SHP77 treated with DMSO at 0.1 percent for 48 hours (cell line): Measurements from ENCODE around the gene AGAP4.
"Not testable (repeated sequence)": the region's sequence is repeated elsewhere in the genome, so short reads cannot be mapped to it uniquely, and the experiment has no call there.

Source experiments
- DNase-seq: peaks from one replicate; lab custom pipeline; 2025; lab: John Stamatoyannopoulos, UW

AGAP4 gene

GRCh38 chr10:45847400-45847799, at the start of gene AGAP4:
Gene AGAP4, minus strand, starts transcription at chr10:45847500. Its CDS starts 153 bp downstream, at chr10:45847347.
- DNase-seq, result not testable (repeated sequence)

GRCh38 chr10:45890721-45891120, 43.4 kb upstream of the AGAP4 start:
- DNase-seq, result not testable (repeated sequence)

DNA sequence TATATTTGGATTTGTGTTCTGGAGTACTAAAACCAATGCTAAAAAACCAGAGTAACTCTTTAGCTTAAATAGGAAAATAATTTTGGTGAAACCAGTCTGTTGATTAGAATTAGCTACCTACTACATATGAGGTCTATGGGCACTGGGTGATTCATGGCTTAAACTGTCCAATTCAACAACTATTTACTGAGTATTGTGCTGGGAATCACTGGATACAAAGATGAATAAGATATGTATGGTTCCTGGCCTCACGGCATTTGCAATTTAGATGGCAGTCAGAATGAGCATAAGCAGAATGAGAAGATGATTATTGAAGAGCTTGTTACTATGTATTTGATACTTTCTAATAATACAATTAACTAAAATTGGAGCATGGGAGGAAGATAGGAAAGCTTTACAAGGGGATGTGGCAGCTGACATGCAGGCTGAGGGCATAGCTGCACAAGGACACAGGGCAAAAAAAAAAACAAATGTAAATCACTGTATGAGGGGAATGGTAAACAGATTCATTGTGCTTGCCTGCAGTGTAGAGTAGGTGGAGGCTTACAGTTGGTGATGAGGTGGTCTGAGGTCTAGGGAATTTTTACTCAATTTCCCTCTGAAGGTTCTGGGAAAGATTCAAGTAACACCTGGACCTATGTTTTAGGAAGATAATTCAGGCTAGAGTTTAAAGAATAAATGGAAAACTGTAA, 42.4 kb upstream of the AGAP4 start:
- not testable (repeated sequence) for DNase-seq

GRCh38 chr10:45882880-45883279, 35.6 kb upstream of the AGAP4 start:
- DNase-seq, result not testable (repeated sequence)

GRCh38 chr10:45865404-45865803, 18.1 kb upstream of the AGAP4 start:
- not testable (repeated sequence) for DNase-seq

GRCh38 chr10:45864264-45864663, 17.0 kb upstream of the AGAP4 start:
- not testable (repeated sequence) for DNase-seq

DNA sequence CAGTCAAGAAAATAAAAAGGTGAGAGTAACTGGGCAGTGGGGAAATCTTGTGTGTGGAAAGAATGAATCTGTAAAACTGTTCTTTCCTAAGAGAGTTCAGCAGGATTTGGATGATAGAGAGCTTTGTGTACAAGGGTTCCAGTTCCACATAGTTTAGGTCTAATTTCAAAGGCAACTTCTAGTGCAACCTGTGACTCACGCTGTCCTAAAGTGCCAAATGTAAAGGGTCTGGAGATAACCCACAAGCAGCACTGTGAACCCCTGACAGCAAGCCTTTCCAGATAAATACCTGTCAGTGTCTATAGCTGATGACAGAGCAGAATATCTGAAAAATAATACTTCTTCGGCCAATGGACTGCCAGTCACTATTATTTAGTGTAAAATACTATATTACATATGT, 16.3 kb upstream of the AGAP4 start:
- DNase-seq, result not testable (repeated sequence)

DNA sequence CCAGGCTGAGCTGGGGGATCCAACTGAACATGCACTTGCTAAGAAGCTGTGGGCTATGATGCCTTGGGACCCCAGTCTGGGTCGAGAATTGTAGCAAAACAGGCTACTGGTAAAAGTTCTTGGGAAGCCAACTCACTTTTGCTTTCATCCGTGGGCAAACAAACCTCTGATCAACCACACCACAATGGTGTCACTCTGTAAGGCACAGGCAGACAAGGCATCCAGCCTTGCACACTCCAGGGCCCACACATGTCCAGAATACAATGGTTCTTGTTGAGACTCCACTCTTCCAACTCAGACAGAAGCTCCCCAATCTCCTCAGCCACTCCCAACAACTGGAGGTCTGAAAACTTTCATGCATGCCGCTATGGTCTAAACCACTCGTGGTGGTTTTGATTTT, 10.6 kb upstream of the AGAP4 start:
- not testable (repeated sequence) for DNase-seq

GRCh38 chr10:45848467-45848866, 1.2 kb upstream of the AGAP4 start:
- DNase-seq, result not testable (repeated sequence)

DNA sequence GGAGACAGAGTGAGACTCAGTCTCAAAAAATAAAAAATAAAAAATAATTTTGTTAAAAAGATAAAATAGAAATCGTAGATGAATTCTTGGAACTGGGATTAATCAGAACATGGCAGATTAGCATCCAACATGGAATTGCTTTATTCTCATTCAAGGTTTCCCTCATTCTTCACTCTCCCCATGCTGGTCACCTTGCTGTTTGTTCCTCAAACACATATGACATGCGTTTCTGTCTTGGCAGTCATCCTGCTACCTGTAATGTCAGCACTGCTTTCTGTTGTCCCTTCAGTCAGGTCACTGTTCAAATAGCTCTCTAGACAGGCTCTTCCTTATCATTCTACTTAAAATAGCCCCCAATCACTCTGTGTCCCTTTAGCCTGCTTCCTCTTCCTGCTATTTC, 24.4 kb downstream of the AGAP4 start:
- DNase-seq, result not testable (repeated sequence)

DNA sequence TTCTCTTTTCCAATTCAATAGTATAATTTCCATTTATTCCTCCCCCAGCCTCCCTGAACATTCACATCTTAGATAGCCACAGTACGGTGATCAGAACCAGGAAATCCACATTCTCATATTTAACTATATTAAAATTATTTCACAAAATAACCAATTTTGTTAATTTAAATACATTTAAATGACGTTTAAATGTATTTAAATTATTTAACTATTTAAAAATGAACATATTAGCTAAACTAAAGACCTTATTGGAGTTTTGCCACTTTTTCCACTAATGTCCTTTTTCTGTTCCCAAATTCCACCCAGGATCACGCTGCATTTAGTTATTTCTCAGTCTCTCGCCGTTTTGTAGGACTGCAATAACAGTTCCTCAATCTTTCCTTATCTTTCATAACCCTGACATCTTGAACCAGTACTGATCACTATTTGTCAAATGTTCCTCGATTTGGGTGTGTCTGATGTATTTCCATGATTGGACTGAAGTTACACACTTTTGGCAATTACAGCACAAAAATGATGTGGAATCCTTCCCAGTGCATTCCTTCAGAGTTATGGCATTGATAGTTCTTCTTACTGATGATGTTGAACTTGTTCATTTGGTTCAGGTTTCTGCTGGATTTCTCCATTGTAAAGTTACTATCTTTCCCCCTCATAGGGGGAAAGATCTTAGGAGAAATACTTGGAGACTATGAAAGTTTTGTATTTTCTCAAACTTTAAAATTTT, 27.0 kb downstream of the AGAP4 start:
- DNase-seq, result not testable (repeated sequence)

DNA sequence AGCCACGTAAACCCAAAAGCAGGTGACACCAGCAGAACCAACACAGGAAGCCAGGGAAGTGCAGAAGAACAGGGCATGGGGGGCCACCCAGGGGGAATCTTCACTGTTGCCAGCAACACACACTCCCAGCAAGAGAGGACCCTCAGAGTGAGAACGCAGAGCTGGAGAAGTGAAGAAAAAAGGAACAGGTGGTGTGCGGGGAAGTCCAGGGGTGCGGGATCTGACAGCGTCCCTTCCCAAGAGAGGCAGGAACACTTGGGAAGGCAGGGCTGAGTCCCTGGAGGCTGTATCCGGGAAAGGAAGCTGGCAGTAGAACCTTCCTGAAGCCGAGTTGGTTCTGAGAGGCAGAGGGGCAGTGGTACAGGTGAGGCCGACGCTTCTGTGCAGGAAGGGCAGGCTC, 27.7 kb downstream of the AGAP4 start:
- DNase-seq, result no peak

DNA sequence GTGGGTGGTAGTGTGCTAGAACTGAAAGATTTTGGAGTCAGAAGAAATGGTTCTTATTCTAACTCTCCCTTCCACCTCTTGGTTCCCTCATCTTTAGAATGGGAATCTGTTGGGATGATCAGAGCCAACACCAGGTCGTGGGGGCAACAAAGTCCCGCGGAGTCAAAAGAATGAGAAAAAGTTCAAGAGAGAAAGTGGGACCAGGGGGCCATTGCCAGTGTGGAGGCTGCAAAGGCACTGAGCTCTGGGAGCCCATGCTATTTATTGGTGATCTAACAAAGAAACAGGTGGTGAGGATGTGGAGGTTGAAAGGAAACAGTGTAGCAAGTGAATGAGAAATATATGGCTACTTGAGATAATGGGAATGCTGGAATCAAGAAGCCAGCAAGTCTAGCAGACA, 29.4 kb downstream of the AGAP4 start:
- DNase-seq, result no peak

DNA sequence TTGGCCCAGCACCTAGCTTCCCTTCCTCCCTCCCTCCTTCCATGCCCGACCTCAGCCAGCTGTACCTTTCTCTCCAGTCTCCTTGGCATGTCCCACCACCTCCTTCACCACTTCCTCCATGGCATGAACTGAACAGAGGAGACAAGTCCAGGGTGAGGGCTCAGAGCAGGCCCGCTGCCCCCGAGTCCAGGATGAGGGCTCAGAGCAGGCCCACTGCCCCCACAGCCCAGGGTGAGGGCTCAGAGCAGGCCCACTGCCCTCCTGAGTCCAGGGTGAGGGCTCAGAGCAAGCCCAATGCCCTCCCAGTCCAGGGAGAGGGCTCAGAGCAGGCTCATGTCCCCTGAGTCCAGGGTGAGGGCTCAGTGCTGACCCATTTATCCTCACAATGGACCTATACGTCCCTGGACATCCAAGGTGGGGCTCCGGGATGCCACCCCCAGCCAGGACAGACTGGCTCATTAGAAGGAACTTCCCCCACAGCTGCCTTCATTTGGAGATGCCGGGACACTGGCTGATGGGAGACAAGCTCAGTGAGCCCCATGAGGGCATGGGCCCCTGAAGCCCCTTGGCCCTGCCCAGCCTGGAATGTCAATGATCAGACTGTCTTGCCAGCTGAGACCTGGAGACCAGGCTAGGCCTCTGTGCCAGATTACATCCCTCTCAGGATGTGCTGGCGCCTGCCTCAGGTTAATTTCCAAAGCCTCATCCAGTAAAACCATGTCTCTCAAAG, 30.0 kb downstream of the AGAP4 start:
- DNase-seq, result no peak

DNA sequence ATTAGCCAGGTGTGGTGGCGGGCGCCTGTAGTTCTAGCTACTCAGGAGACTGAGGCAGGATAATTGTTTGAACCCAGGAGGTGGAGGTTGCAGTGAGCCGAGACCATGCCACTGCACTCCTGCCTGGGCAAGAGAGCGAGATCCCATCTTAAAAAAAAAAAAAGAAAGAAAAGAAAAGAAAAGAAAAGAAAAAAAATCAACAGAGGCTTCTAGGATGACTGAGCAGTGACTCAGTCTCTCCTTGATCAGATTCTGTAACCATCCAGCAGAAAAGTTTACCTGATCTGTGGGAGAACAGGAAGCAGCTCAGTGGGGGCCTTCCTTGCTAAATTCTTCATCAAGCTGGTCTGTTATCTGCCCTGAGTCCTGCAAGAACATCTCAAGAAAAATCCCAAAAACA, 33.2 kb downstream of the AGAP4 start:
- DNase-seq, result not testable (repeated sequence)

DNA sequence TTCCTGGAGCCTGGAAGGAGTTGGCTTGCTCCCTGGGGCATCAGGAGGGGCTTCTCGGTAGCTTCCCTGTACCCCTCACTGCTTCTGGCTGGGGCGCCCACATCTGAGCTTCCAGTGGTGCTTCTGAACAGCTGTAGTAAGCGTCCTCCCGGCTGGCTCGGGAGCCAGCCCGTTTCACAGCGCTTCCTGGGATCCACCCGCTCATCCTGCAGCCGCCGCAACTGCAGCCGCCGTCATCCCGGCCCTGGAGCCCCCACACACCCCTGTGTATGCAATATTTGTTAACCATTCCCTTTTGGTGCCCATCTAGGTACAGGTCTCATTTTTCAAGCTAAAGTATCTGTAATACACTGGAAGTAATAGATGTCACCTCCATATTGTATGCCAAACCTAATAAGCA, 34.3 kb downstream of the AGAP4 start:
- DNase-seq, result not testable (repeated sequence)

DNA sequence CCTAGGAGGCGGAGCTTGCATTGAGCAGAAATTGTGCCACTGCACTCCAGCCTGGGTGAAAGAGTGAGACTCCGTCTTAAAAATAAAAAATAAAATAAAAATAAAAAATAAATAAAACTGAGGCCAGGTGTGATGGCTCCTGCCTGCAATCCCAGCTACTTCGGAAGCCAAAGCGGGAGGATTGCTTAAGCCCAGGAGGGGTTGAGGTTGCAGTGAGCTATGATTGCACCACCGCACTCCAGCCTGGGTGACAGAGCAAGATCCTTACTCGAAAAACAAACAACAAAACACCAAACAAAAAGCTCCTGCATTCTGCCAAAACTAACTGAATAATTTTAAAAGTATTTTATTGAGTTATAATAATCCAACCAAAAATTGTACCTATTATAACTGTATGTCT, 36.2 kb downstream of the AGAP4 start:
- DNase-seq, result no peak

- DNase-seq, result no peak
These were observed 37.5 kb downstream of the AGAP4 start for GRCh38 chr10:45809837-45810236.

DNA sequence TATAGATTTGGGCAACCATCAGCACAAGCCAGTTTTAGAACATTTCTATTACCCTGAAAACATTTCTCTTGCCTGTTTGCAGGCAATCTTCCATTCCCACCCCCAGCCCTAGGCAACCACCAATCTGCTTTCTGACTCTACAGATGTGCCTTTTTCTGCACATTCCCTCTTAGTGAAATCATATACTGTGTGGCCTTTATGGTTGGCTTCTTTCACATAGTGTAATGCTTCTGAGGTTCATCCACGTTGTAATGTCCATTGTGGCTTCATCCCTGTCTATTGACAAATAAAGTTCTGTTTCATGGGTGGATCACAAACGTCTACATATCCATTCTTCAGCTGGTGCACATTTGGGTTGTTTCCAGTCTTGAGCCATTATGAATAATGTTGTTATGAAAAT, 42.3 kb downstream of the AGAP4 start:
- not testable (repeated sequence) for DNase-seq

DNA sequence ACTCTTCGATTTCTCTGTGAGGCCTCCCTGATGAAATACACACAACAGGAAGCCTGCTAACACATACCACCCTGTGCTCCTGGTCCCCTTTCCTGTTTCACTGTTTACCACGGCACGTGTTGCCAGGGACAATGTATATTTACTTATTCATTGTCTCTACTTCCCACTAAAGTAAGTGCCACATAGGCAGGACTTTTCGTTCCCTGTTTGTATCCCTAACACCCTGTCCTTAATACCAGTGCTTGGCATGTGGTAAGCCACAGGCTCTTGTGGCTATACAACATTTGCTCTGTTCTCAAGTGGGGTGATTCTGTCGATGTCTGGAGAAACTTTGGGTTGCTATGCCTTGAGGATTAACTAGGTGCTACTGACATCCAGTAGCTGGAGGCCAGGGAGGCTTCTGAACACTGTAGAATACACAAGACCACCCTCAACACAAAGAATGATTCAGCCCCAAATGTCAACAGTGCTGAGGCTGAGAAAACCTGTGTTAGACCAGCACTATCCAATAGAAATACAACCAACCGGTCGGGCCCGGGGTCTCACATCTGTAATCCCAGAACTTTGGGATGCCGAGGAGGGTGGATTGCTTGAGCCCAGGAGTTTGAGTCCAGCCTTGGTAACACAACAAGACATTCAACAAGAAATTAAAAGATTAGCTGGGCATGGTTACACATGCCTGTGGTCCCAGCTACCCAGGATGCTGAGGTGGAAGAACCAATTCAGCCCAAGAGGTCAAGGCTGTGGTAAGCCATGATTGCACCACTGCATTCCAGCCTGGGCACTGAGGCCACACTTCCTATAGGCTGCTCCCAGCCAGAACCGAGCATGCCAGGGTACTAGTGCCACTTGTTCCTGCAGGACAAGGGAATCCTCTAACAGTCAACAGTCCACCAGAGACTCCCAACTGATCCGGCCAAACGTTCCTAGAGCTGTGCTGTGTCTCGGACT, 44.0 kb downstream of the AGAP4 start:
- DNase-seq, result not testable (repeated sequence)

GRCh38 chr10:45794761-45795160, 52.5 kb downstream of the AGAP4 start:
- DNase-seq, result not testable (repeated sequence)
